ENCODE data around the gene PSMD2. TPM values are rescaled to one million over a fixed set of nuclear protein-coding genes. Genes with fewer than 3 reads are reported as not detected.
A peak's percentile ranks its signal among the peaks of the same experiment; 100 is the strongest.

Gene PSMD2
- total and polyA plus RNA-seq, 5 donors, result 161 to 230 (median 223) TPM

GRCh38 chr3:184341925-184342324 is 42.9 kb downstream of the PSMD2 start:
- 91% methylated on average over 7 of the region's 7 CpGs for WGBS
- Histone ChIP-seq H3K4me1 (ENCODE audit: control insufficient read depth, insufficient read depth, low read length) (peaks cover 4% of the 10 kb centered on the region), H3K27ac (ENCODE audit: low read length) (no peak overlapping the region), H3K27me3 (ENCODE audit: control insufficient read depth, insufficient read depth) (no peaks in the 10 kb centered on the region), H3K9me3 (ENCODE audit: control insufficient read depth, low read length) (no peaks in the 10 kb centered on the region), H3K4me3 (ENCODE audit: low read length) (no peak overlapping the region)
- ATAC-seq, result no peak
- intact Hi-C loops (cut with DNase I), result no loop called here
- peak in 1 of 3 donors; percentile 18 for DNase-seq

- Histone ChIP-seq H3K4me3 (ENCODE audit: low read length) (no peak overlapping the region), H3K4me1 (ENCODE audit: control insufficient read depth, insufficient read depth, low read length) (peaks cover 4% of the 10 kb centered on the region), H3K9me3 (ENCODE audit: control insufficient read depth, low read length) (no peaks in the 10 kb centered on the region), H3K27ac (ENCODE audit: low read length) (no peak overlapping the region), H3K27me3 (ENCODE audit: control insufficient read depth, insufficient read depth) (no peaks in the 10 kb centered on the region)
- ATAC-seq (no peak), DNase-seq (peak in 1 of 3 donors; percentile 45)
- intact Hi-C loops (cut with DNase I), result no loop called here
- 59% methylated on average over 5 of the region's 5 CpGs for WGBS
Observed at GRCh38 chr3:184343200-184343876, 44.3 kb downstream of the PSMD2 start.

GRCh38 chr3:184344579-184345316 is 45.7 kb downstream of the PSMD2 start:
- no peak for DNase-seq
- intact Hi-C loops (cut with DNase I), result no loop called here
- no peaks in the 10 kb centered on the region for H3K9me3 ChIP-seq (ENCODE audit: control insufficient read depth, low read length)
- H3K4me1 ChIP-seq (ENCODE audit: control insufficient read depth, insufficient read depth, low read length), result no peaks in the 10 kb centered on the region
- H3K27me3 ChIP-seq (ENCODE audit: control insufficient read depth, insufficient read depth), result no peaks in the 10 kb centered on the region
- H3K27ac ChIP-seq (ENCODE audit: low read length), result no peak overlapping the region
- 82% methylated on average over 24 of the region's 24 CpGs for WGBS
- H3K4me3 ChIP-seq (ENCODE audit: low read length), result no peak overlapping the region
- ATAC-seq, result peak; percentile 2 to 4

GRCh38 chr3:184345317-184346144 is 46.5 kb downstream of the PSMD2 start:
- no peaks in the 10 kb centered on the region for H3K4me1 ChIP-seq (ENCODE audit: control insufficient read depth, insufficient read depth, low read length)
- H3K9me3 ChIP-seq (ENCODE audit: control insufficient read depth, low read length), result no peaks in the 10 kb centered on the region
- H3K27ac ChIP-seq (ENCODE audit: low read length), result no peak overlapping the region
- H3K4me3 ChIP-seq (ENCODE audit: low read length), result no peak overlapping the region
- 42% methylated on average over 14 of the region's 14 CpGs for WGBS
- no peaks in the 10 kb centered on the region for H3K27me3 ChIP-seq (ENCODE audit: control insufficient read depth, insufficient read depth)
- peak; percentile 70 to 80 for ATAC-seq
- DNase-seq, result peak; percentile 71 to 80 (median 76)
- intact Hi-C loops (cut with DNase I), result no loop called here

GRCh38 chr3:184346480-184347190 is 47.6 kb downstream of the PSMD2 start:
- no peaks in the 10 kb centered on the region for H3K9me3 ChIP-seq (ENCODE audit: control insufficient read depth, low read length)
- ATAC-seq, result peak in 1 of 2 donors; percentile 1
- no peaks in the 10 kb centered on the region for H3K27me3 ChIP-seq (ENCODE audit: control insufficient read depth, insufficient read depth)
- WGBS, result 92% methylated on average over 20 of the region's 20 CpGs
- DNase-seq, result peak in 1 of 3 donors; percentile 56
- H3K4me1 ChIP-seq (ENCODE audit: control insufficient read depth, insufficient read depth, low read length), result no peaks in the 10 kb centered on the region
- H3K4me3 ChIP-seq (ENCODE audit: low read length), result no peak overlapping the region
- intact Hi-C loops (cut with DNase I), result no loop called here
- H3K27ac ChIP-seq (ENCODE audit: low read length), result no peak overlapping the region

GRCh38 chr3:184347321-184348056 is 48.4 kb downstream of the PSMD2 start:
- intact Hi-C loops (cut with DNase I), result no loop called here
- Histone ChIP-seq H3K9me3 (ENCODE audit: control insufficient read depth, low read length) (no peaks in the 10 kb centered on the region), H3K27me3 (ENCODE audit: control insufficient read depth, insufficient read depth) (no peaks in the 10 kb centered on the region), H3K4me3 (ENCODE audit: low read length) (no peak overlapping the region), H3K27ac (ENCODE audit: low read length) (no peak overlapping the region), H3K4me1 (ENCODE audit: control insufficient read depth, insufficient read depth, low read length) (no peaks in the 10 kb centered on the region)
- DNase-seq, result peak in 1 of 3 donors; percentile 33
- ATAC-seq, result no peak
- 73% methylated on average over 12 of the region's 12 CpGs for WGBS

GRCh38 chr3:184348057-184348382 is 49.0 kb downstream of the PSMD2 start:
- Histone ChIP-seq H3K27me3 (ENCODE audit: control insufficient read depth, insufficient read depth) (no peaks in the 10 kb centered on the region), H3K4me3 (ENCODE audit: low read length) (no peak overlapping the region), H3K27ac (ENCODE audit: low read length) (no peak overlapping the region), H3K9me3 (ENCODE audit: control insufficient read depth, low read length) (no peaks in the 10 kb centered on the region), H3K4me1 (ENCODE audit: control insufficient read depth, insufficient read depth, low read length) (no peaks in the 10 kb centered on the region)
- intact Hi-C loops (cut with DNase I), result no loop called here
- no peak for ATAC-seq
- WGBS, result 91% methylated on average over 4 of the region's 4 CpGs
- DNase-seq, result peak in 1 of 3 donors; percentile 21

- DNase-seq (peak in 1 of 3 donors; percentile 73), ATAC-seq (no peak)
- no peaks in the 10 kb centered on the region for H3K27me3 ChIP-seq (ENCODE audit: control insufficient read depth, insufficient read depth)
- H3K4me1 ChIP-seq (ENCODE audit: control insufficient read depth, insufficient read depth, low read length), result no peaks in the 10 kb centered on the region
- WGBS, result 81% methylated on average over 10 of the region's 10 CpGs
- intact Hi-C loops (cut with DNase I), result no loop called here
- no peak overlapping the region for H3K4me3 ChIP-seq (ENCODE audit: low read length)
- H3K27ac ChIP-seq (ENCODE audit: low read length), result no peak overlapping the region
- no peaks in the 10 kb centered on the region for H3K9me3 ChIP-seq (ENCODE audit: control insufficient read depth, low read length)
Observed at GRCh38 chr3:184349563-184350470, 50.8 kb downstream of the PSMD2 start.

GRCh38 chr3:184350618-184351017 is 51.6 kb downstream of the PSMD2 start:
- WGBS, result 91% methylated on average over 6 of the region's 6 CpGs
- Histone ChIP-seq H3K9me3 (ENCODE audit: control insufficient read depth, low read length) (no peaks in the 10 kb centered on the region), H3K4me3 (ENCODE audit: low read length) (no peak overlapping the region), H3K4me1 (ENCODE audit: control insufficient read depth, insufficient read depth, low read length) (no peaks in the 10 kb centered on the region), H3K27me3 (ENCODE audit: control insufficient read depth, insufficient read depth) (no peaks in the 10 kb centered on the region), H3K27ac (ENCODE audit: low read length) (no peak overlapping the region)
- intact Hi-C loops (cut with DNase I), result no loop called here
- DNase-seq (no peak), ATAC-seq (no peak)
